HG03521 (cell line): ENCODE results near the gene TSPY8.
"Not testable (repeated sequence)": the region's sequence is repeated elsewhere in the genome, so short reads cannot be mapped to it uniquely, and the experiment has no call there.

Experiments
- ATAC-seq: cut with Tn5 transposase; IDR thresholded peaks from one replicate; pipeline ENCODE4 v1.9.1; 2021; ENCODE audit warnings: mild to moderate bottlenecking, moderate library complexity; ENCODE audit not compliant: unreplicated experiment

The TSPY8 gene

GRCh38 chrY:9357497-9357896, at the start of gene TSPY8:
Gene TSPY8, plus strand, starts transcription at chrY:9357797. Its CDS starts 46 bp downstream, at chrY:9357843.
- not testable (repeated sequence) for ATAC-seq

- no peak for ATAC-seq
These were observed 36.6 kb upstream of the TSPY8 start for GRCh38 chrY:9320996-9321395.

GRCh38 chrY:9337164-9337563, 20.4 kb upstream of the TSPY8 start, which contains the start of gene TSPY4:
Gene TSPY4, plus strand, starts transcription at chrY:9337464. Its CDS starts 46 bp downstream, at chrY:9337510.
- not testable (repeated sequence) for ATAC-seq

- not testable (repeated sequence) for ATAC-seq
These were observed 38.9 kb downstream of the TSPY8 start for GRCh38 chrY:9396527-9396926.

GRCh38 chrY:9398121-9398520, 40.5 kb downstream of the TSPY8 start, which contains the start of gene TSPY3:
Gene TSPY3, plus strand, starts transcription at chrY:9398421. Its CDS starts 46 bp downstream, at chrY:9398467.
- ATAC-seq: not testable (repeated sequence)
